GM08714 (cell line): ENCODE measurements around the gene HPF1.
"Not testable (repeated sequence)": the region's sequence is repeated elsewhere in the genome, so short reads cannot be mapped to it uniquely, and the experiment has no call there.

Source experiments
- H3K4me3 ChIP-seq: fragments of 200-500 bp; sonication (Bioruptor generic); 2 replicates; pipeline ENCODE4 v1.5.1; 2014; ENCODE audit warnings: mild to moderate bottlenecking, low read length, inconsistent platforms
- ZNF274 ChIP-seq: IDR thresholded peaks from 2 replicates; pipeline ENCODE4 v1.6.1; 2012; ENCODE audit warnings: mild to moderate bottlenecking, low read depth, low read length

The HPF1 gene

GRCh38 chr4:169766741-169767140 lies 9.0 kb upstream of the HPF1 start:
- no peak for TF ChIP-seq ZNF274
- no peak overlapping the region for H3K4me3 ChIP-seq

DNA sequence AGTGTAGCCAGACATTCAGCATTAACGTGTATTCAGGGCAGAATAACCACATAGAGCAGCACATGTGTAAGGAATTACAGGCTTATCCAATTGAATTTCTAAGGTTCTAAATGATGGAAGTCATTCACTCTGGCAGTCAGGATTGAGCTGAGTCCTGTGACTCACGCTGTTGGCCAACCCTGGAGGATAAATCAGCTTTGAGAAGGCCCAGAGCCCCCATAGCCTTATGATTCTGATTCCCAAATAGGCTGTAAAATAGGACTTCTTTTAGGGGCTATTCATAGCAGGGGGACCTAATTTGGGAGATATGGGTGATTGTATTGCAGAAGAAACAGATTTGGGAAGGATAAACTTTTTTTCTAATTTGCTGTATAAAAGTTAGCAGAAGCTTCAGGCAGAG lies 8.1 kb upstream of the HPF1 start:
- no peak for TF ChIP-seq ZNF274
- no peak overlapping the region for H3K4me3 ChIP-seq

- TF ChIP-seq ZNF274, result no peak
- H3K4me3 ChIP-seq, result no peak overlapping the region
These were observed 4.1 kb upstream of the HPF1 start for GRCh38 chr4:169761846-169762245.

- TF ChIP-seq ZNF274, result no peak
- peak overlapping the region; percentile 7; the same call in 1 of the 2 replicates for H3K4me3 ChIP-seq
These were observed 738 bp upstream of the HPF1 start for GRCh38 chr4:169758401-169758962.

GRCh38 chr4:169756971-169757574 lies 671 bp downstream of the HPF1 start:
- no peak for TF ChIP-seq ZNF274
- H3K4me3 ChIP-seq, result peak overlapping the region; percentile 72

DNA sequence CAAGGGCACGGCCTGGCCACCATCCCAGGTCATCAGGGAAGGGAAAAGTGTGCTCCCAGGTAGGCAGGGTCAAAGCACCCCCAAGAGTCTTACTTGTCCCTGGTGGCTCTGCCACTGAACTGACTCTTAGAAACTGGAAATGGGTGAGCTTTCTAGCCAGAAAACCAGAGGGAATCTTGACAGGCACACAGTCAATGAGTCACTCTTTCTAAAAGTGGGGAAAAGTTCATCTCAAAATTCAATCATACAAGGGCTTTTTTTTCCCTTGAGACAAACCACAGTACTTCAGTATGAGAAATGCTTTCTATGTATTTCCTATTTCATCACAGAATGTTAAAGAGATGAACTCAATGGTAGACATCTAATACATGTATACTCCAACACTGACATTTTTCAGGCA lies 12.5 kb downstream of the HPF1 start:
- H3K4me3 ChIP-seq, result no peak overlapping the region
- no peak for TF ChIP-seq ZNF274

DNA sequence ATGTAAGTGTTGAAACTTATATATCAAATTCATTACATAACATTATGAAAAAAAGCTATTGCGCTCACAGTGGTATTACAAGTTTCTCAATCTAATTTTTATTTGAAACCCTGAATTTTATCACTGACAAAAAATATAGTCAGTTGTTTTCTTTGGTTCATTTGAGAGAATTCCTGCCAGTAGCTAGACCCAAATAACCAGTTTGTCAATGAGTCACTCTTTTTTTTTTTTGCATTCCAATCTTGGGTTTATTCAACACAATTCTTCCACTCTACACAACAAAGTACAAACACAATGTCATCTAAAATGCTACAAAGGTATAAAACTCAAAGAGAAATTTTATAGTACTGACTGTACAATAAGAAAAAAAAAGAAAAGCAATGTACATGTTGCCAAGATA lies 13.1 kb downstream of the HPF1 start:
- H3K4me3 ChIP-seq, result no peak overlapping the region
- TF ChIP-seq ZNF274, result no peak

GRCh38 chr4:169741569-169741968 lies 16.2 kb downstream of the HPF1 start:
- TF ChIP-seq ZNF274, result no peak
- H3K4me3 ChIP-seq, result no peak overlapping the region

DNA sequence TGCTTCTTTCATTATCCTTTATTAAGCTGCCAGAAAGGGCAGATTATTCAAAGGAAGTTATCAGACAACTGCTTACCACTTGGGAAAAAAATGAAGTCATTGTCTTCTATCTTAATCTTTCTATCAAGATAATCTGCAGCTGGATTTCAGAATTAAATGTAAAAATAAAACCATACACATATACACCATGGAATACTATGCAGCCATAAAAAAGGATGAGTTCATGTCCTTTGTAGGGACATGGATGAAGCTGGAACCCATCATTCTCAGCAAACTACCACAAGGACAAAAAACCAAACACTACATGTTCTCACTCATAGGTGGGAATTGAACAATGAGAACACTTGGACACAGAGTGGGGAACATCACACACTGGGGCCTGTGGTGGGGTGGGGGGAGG lies 19.1 kb downstream of the HPF1 start:
- not testable (repeated sequence) for H3K4me3 ChIP-seq

DNA sequence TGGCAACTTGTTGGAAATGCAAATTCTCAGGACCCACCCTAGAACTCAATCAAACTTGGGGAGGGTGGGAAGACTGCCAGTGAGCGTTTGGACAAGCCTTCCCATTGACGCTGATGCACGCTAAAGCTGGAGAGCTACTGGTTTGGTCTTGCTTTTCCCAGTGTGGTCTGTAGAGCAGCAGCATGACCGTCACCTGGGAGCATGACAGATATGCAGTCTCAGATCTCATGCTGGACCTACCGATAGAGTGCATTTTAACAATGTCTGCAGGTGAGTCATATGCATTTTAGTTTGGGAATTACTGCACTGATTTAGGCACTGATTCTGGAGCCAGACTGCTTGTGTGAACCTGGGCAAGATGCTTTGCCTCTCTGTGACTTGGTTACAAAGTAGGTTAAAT lies 27.2 kb downstream of the HPF1 start:
- no peak for TF ChIP-seq ZNF274
- H3K4me3 ChIP-seq, result no peak overlapping the region

GRCh38 chr4:169727616-169728015 lies 30.1 kb downstream of the HPF1 start:
- no peak for TF ChIP-seq ZNF274

GRCh38 chr4:169724260-169724659 lies 33.5 kb downstream of the HPF1 start:
- TF ChIP-seq ZNF274, result no peak

More at GRCh38 chr4:169727616-169728015, 30.1 kb downstream of the HPF1 start:
- no peak overlapping the region for H3K4me3 ChIP-seq

DNA sequence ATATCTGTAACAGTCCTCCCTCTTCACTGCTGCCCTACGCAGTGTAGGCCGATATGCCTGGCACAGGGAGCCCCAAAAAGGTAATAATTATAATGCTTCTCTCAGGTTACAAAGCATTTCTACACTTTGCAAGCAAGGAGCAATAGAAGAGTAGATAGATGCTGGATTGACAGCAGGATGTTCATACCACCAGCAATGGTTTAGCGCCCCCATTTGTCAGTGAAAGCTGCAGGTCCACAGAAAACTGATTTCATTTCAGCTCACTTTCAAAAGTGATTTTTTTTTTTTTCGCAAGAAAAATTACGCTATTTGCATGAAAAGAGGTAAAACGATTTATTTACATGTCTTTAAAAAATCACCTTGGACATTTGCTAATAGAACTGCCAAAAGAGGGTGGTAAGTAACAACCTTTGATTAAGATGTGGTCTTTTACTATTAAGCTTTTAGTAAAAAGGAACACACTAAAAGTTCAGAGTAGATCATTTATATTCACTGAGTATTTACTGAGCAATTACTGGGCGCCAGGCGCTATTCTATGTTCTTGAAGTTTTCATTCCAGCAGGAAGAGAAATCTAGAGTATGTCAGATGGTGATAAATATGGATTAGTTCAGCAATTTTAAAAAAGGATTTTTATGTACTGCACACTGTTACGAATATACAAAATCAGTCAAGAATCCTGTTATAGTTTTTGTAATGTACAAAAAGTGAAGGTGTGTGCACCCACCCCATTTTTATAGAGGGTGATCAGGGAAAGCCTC lies 34.4 kb downstream of the HPF1 start:
- TF ChIP-seq ZNF274, result no peak
- no peak overlapping the region for H3K4me3 ChIP-seq

More at GRCh38 chr4:169724260-169724659, 33.5 kb downstream of the HPF1 start:
- H3K4me3 ChIP-seq, result no peak overlapping the region

DNA sequence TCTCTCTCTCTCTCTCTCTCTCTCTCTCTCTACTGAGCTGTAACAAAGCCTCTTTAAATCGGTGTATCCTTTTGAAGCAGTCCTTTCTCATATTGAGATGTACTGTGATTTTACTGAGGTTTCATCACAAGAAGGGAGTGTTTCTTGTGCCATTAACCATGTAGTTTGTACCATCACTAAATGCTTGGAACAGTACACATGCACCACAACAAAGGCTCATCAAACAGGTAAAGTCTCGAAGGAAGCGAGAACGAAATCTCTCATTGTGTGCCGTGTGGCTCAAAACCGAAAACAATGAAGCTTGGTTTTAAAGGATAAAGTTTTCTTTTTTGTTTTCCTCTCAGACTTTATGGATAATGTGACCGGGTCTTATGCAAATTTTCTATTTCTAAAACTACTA lies 37.2 kb downstream of the HPF1 start:
- no peak for TF ChIP-seq ZNF274
- no peak overlapping the region for H3K4me3 ChIP-seq

DNA sequence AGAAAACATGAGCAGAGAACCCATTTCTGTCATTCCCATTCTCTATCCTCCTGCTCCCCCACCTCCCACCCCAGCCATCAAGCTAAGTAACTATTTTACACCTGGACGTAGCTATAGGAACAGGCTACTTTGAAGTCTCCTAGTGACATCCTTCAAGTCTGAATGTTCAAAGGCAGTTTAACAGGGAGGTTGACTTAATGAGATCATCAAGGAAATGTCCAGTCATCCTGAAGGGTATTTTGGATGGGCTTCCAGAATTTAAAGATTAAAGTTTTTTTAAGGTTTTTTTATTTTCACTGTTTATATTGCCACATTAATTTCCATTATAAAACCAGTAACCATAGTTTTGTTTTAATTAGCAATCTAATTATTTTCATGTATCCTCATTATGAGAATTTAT lies 41.1 kb downstream of the HPF1 start:
- TF ChIP-seq ZNF274, result no peak

More for the DNA sequence above, 41.1 kb downstream of the HPF1 start:
- H3K4me3 ChIP-seq, result no peak overlapping the region
